Adrenal gland (tissue), 12 donors: ENCODE results near the gene MRPS22. TPM values are rescaled to one million over a fixed set of nuclear protein-coding genes. Genes with fewer than 3 reads are reported as not detected.

ENCODE experiments used
- DNase-seq, 7 donors: peaks; one replicate each; pipeline ENCODE4 v3.0.0-alpha.2; 2019 to 2020
- H3K27ac ChIP-seq, 5 donors: fragments of 200-600 bp; sonication (generic) in 4 of 5; 1 replicate in 3 of 5; 2 replicates in 2 of 5; pipeline versions ENCODE4 v1.5.1 to v1.8.0; 2016 to 2020; ENCODE audit warnings: mild to moderate bottlenecking in 1 of 5
- H3K27me3 ChIP-seq: fragments of 200-600 bp; 2 replicates; pipeline ENCODE4 v1.8.0; 2021
- H3K36me3 ChIP-seq, 2 donors: fragments of 200-600 bp; replicated peaks in 1 of 2; 1 replicate in 1 of 2; 2 replicates in 1 of 2; pipeline versions ENCODE4 v1.5.1 to v1.8.0; 2018 to 2022
- H3K4me1 ChIP-seq, 2 donors: fragments of 200-600 bp; replicated peaks in 1 of 2; 1 replicate in 1 of 2; 2 replicates in 1 of 2; pipeline versions ENCODE4 v1.5.1 to v1.8.0; 2018 to 2021
- H3K4me3 ChIP-seq, 4 donors: fragments of 200-600 bp; sonication (generic) in 3 of 4; one replicate each; pipeline ENCODE4 v1.5.1; 2016 to 2018
- H3K9me3 ChIP-seq, 3 donors: fragments of 200-600 bp; sonication (generic) in 1 of 3; replicated peaks in 1 of 3; 1 replicate in 2 of 3; 2 replicates in 1 of 3; pipeline versions ENCODE4 v1.5.1 to v1.8.0; 2016 to 2021
- POLR2A ChIP-seq, 2 donors: fragments of 450-650 bp; IDR thresholded peaks; one replicate each; pipeline ENCODE4 v1.6.1; 2017; ENCODE audit warnings: antibody characterized with exemption in 2 of 2, mild to moderate bottlenecking in 2 of 2, moderate library complexity in 1 of 2
- WGBS, 4 donors: extraction: QIAGEN DNeasy Blood & Tissue Kit in 2 of 4; methylation state at CpG; one replicate each; pipeline versions ENCODE4 v1.1.5 to v1.1.7; 2013 to 2017; 5-methylcytosine and 5-hydroxymethylcytosine counted together
- intact Hi-C, 2 donors: fragments of 100-400 bp; cut with DNase I; formaldehyde crosslinking; loops; one replicate each; pipeline versions ENCODE4 v1.14.1 to v1.15.0; 2022 to 2023
- polyA plus RNA-seq, 3 donors: library from polyadenylated mRNA; stranded (reverse); fragments of 200-250 nt in 2 of 3; fragments of 350-450 nt in 1 of 3; fragmentation: Illumina TruSeq in 1 of 3; extraction: RNeasy Lipid Tissue Mini Kit (QIAGEN cat#74804) in 1 of 3; gene quantifications; one replicate each; pipeline ENCODE4 v1.2.3, GENCODE V29; 2013 to 2014
- total RNA-seq, 9 donors: library from RNA; depleted of rRNA in 4 of 9; stranded (reverse); fragments of >200 nt in 4 of 9; fragments of 120-200 nt in 1 of 9; fragmentation: NEBNext Ultra II Directional in 1 of 9; extraction: Animal tissue kit (Norgen Biotek cat#: 25700) in 1 of 9; gene quantifications; one replicate each; pipeline versions ENCODE4 v1.1.0 to v1.2.4, GENCODE V29; 2013 to 2023
- TF ChIP-seq, protein P1 (sequence below), 6 experiments: fragments of 450-650 bp in 4 of 6; fragments of 200-600 bp in 2 of 6; sonication (generic) in 1 of 6; IDR thresholded peaks; 1 replicate in 5 of 6; 2 replicates in 1 of 6; pipeline versions ENCODE4 v1.5.1 to v1.8.0; 2016 to 2021; ENCODE audit warnings: antibody characterized with exemption in 6 of 6, mild to moderate bottlenecking in 2 of 6, moderate library complexity in 1 of 6
- donor health status: healthy with polysubstance abuse.
- donor health status: Bipolar disorder and iron deficiency.
- donor health status: DM: yes; HTN: yes; CAD: no.
- donor health status: DM: no; HTN: no; CAD: no.
- donor health status: DM: no; HTN: no; CAD: no.
- donor health status: DM: yes; HTN: yes; CAD: no.

Gene MRPS22
- total and polyA plus RNA-seq, 12 donors: 50.7 to 213 (median 95.5) TPM

DNA sequence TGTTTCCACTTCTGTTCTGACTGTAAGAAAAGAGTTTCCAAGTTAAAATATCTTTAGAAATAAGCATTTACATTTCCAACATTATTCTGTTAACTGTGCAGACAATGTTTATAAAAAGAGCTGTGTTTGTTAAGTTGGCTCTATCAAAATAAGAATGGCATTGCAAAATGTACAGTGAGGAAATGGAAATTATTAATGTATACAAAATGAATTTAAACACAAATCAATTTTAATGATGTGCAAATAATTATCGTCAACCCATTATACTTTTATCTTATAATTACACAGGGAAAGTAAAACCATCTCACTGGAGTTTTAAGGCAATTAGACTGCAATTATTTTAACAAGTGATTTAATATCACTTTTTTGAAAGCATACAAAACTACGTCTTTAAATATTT is 17.5 kb downstream of the MRPS22 start:
- no peak overlapping the region for H3K4me3 ChIP-seq
- no peaks in the 10 kb centered on the region for H3K27me3 ChIP-seq
- peaks cover 0 to 100% of the 10 kb centered on the region in 2 donors for H3K36me3 ChIP-seq
- WGBS, 4 donors: 81 to 92% (median 89%) methylated on average over 2 of the region's 2 CpGs
- H3K27ac ChIP-seq: no peak overlapping the region
- DNase-seq: no peak
- no peaks in the 10 kb centered on the region for H3K9me3 ChIP-seq
- TF ChIP-seq POLR2A (IDR thresholded peaks at IDR 0.05): no peak
- TF ChIP-seq, protein P1, sequence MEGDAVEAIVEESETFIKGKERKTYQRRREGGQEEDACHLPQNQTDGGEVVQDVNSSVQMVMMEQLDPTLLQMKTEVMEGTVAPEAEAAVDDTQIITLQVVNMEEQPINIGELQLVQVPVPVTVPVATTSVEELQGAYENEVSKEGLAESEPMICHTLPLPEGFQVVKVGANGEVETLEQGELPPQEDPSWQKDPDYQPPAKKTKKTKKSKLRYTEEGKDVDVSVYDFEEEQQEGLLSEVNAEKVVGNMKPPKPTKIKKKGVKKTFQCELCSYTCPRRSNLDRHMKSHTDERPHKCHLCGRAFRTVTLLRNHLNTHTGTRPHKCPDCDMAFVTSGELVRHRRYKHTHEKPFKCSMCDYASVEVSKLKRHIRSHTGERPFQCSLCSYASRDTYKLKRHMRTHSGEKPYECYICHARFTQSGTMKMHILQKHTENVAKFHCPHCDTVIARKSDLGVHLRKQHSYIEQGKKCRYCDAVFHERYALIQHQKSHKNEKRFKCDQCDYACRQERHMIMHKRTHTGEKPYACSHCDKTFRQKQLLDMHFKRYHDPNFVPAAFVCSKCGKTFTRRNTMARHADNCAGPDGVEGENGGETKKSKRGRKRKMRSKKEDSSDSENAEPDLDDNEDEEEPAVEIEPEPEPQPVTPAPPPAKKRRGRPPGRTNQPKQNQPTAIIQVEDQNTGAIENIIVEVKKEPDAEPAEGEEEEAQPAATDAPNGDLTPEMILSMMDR (IDR thresholded peaks at IDR 0.05): no peak
- intact Hi-C loops: no loop called here
- H3K4me1 ChIP-seq: peaks cover 0 to 4% of the 10 kb centered on the region in 2 donors

DNA sequence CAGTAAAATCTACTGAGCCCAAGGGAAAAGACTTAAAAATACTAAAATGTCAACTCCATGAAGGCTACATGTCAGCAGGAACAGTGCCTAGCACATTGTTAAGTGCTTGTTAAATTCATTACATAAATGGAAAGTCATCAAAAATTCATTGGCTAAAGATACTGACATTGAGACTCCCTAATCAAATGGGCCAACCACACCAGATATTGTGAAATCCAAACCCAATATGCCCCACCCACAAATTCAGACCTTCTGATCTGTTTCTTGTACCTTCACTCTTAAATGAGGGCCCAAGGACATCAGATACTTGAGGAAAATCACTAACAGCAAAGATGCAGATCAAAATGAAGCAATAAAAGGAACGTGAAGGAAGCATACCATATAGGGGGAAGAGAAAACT is 20.7 kb downstream of the MRPS22 start:
- intact Hi-C loops: no loop called here
- WGBS, 4 donors: 81 to 91% (median 89%) methylated on average over 1 of the region's 1 CpG
- no peak for TF ChIP-seq POLR2A (IDR thresholded peaks at IDR 0.05)
- TF ChIP-seq, protein P1 (IDR thresholded peaks at IDR 0.05): no peak
- no peak for DNase-seq
- Histone ChIP-seq H3K27ac (no peak overlapping the region), H3K36me3 (peaks cover 0 to 100% of the 10 kb centered on the region in 2 donors), H3K27me3 (no peaks in the 10 kb centered on the region), H3K4me3 (no peak overlapping the region), H3K9me3 (no peaks in the 10 kb centered on the region), H3K4me1 (peaks cover 0 to 4% of the 10 kb centered on the region in 2 donors)

DNA sequence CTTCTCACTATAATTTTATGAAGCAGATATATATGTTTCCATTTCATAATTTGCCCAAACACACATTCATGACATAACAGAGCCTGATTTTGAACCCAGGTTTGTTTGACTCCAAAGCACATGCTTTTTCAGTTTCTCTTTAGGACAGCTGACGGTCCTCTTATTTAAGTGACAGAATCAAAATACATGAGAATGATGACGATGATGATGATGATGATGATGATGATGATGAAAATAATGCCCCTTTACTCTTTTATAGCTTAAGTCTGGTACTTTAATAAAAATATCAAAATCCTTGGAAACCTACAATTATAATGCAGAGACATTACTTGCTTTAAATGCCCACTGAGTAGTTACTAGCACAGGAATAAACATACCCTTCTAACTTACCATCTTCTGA is 30.3 kb downstream of the MRPS22 start:
- Histone ChIP-seq H3K4me1 (peaks cover 0 to 12% of the 10 kb centered on the region in 2 donors), H3K27ac (no peak overlapping the region), H3K36me3 (peaks cover 0 to 99% of the 10 kb centered on the region in 2 donors), H3K4me3 (no peak overlapping the region), H3K9me3 (no peaks in the 10 kb centered on the region), H3K27me3 (no peaks in the 10 kb centered on the region)
- DNase-seq: no peak
- TF ChIP-seq POLR2A (IDR thresholded peaks at IDR 0.05): no peak
- TF ChIP-seq, protein P1 (IDR thresholded peaks at IDR 0.05): no peak
- intact Hi-C loops: no loop called here
- WGBS, 4 donors: 74 to 95% (median 87%) methylated on average over 2 of the region's 2 CpGs

DNA sequence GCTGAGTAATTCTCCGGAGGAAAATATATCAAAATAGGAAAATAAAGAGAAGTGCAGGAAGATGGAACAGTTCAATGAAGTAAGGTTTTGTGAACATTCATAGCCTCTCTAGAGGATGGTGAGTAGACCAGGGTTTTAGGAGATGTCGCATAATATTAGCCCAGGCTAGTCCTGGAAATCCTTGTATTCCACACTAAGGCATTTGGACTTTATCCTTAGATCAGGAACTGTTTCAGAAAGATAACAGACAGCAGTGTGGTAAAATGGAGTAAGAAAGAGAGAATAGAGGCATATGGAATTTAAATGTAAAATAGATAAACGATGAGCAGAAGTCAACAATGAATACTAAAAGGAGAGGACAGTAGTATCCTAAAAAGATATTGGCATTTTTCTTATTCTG is 33.6 kb downstream of the MRPS22 start:
- no peaks in the 10 kb centered on the region for H3K27me3 ChIP-seq
- 93 to 98% (median 95%) methylated on average over 3 of the region's 3 CpGs for WGBS, 4 donors
- DNase-seq: no peak
- H3K4me3 ChIP-seq: no peak overlapping the region
- peaks cover 0 to 26% of the 10 kb centered on the region in 2 donors for H3K4me1 ChIP-seq
- peaks cover 0 to 74% of the 10 kb centered on the region in 2 donors for H3K36me3 ChIP-seq
- no peaks in the 10 kb centered on the region for H3K9me3 ChIP-seq
- H3K27ac ChIP-seq: no peak overlapping the region
- TF ChIP-seq, protein P1 (IDR thresholded peaks at IDR 0.05): no peak
- TF ChIP-seq POLR2A (IDR thresholded peaks at IDR 0.05): no peak
- intact Hi-C loops: no loop called here
